ENCODE results near the gene UPK3B. TPM values are rescaled to one million over a fixed set of nuclear protein-coding genes. Genes with fewer than 3 reads are reported as not detected.
"Not testable (repeated sequence)": the region's sequence is repeated elsewhere in the genome, so short reads cannot be mapped to it uniquely, and the experiment has no call there.

The UPK3B gene
- total and polyA plus RNA-seq, 9 of the 15 experiments (the other 6 are each of a cell fraction or from before 2014, with no cell fraction given): not detected

DNA sequence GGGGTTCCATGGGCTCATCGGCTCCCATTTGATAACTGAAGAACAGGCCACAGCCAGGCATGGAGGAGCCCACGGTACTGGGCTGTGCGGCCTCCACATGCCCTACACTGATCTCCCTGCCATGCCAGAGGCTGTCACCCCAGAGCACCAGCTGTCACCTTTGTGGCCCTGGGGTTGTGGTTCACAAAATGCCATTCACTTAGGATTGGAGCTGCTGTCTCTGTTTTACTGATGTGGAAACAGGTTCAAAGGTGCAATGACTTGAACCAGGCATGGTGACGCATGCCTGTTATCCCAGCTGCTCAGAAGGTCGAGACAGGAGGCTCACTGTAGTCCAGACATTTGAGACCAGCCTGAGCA lies 4.3 kb upstream of the UPK3B start:
- Histone ChIP-seq H2AFZ (ENCODE audit: low read depth, low read length) (no peak overlapping the region), H3K36me3 (ENCODE audit: control insufficient read depth, insufficient read depth, low read length) (peaks cover 7% of the 10 kb centered on the region; the same call in 1 of the 3 replicates), H3K9me1 (ENCODE audit: control insufficient read depth, insufficient read depth, low read length) (no peaks in the 10 kb centered on the region), H3K4me2 (ENCODE audit: insufficient read depth, low read length) (no peak overlapping the region), H3K27ac (ENCODE audit: extremely low read depth, low read depth, low read length) (no peak overlapping the region), H3K79me2 (ENCODE audit: control insufficient read depth, insufficient read depth, low read length) (no peaks in the 10 kb centered on the region), H3K9me3 (replicated peaks; ENCODE audit: control insufficient read depth, insufficient read depth, low read depth, low read length) (no peaks in the 10 kb centered on the region), H3K4me3 (no peak overlapping the region), H3K9ac (ENCODE audit: insufficient read depth in 1 of 2, low read depth in 2 of 2, low read length in 2 of 2) (no peak overlapping the region; a peak in 1 of 4 replicates), H3K4me1 (replicated peaks in 1 of 2; ENCODE audit: control insufficient read depth in 2 of 2, insufficient read depth in 2 of 2, low read length in 2 of 2) (peaks cover 0 to 17% of the 10 kb centered on the region in 2 experiments; a peak in 2 of 5 replicates), H4K20me1 (replicated peaks; ENCODE audit: control insufficient read depth, insufficient read depth, low read length) (no peaks in the 10 kb centered on the region), H3K27me3 (ENCODE audit: control insufficient read depth in 2 of 2, insufficient read depth in 2 of 2, low read length in 2 of 2) (no peaks in the 10 kb centered on the region)
- intact Hi-C loops (cut with micrococcal nuclease): loop anchor here (10.0 kb wide), 1 partner anchor 489 kb away; no protein-coding TSS in a partner anchor
- peak in 1 of 4 experiments; percentile 4 for DNase-seq (ENCODE audit: extremely low read depth in 1 of 4, low spot score in 3 of 4)
- 0 out of 2 replicates have a peak, but pooled peaks have one; percentile 6 for TF ChIP-seq ZNF764 (CRISPR knock-in tag; IDR thresholded peaks at IDR 0.05; ENCODE audit: low read depth)
- no peak for TF ChIP-seq DACH1 (IDR thresholded peaks at IDR 0.05; ENCODE audit: partially characterized antibody)
- no peak for TF ChIP-seq CC2D1A (IDR thresholded peaks at IDR 0.05)
- no peak for TF ChIP-seq MTF1 (CRISPR knock-in tag; IDR thresholded peaks at IDR 0.05; ENCODE audit: borderline replicate concordance)
- no TSS peak for BruUV-seq (replicated peaks)
- ATAC-seq: no peak; the same call in 2 of the 3 replicates
- POLR2A ChIA-PET: no interaction called here
- CTCF ChIA-PET (ENCODE audit: low intra/inter-chr PET ratio): no interaction called here
- in situ Hi-C loops (cut with MboI): loop anchor here (10.0 kb wide), 2 partner anchors 71 to 99 kb away; no protein-coding TSS in a partner anchor
- 49% methylated on average over 5 of the region's 5 CpGs for WGBS (ENCODE audit: insufficient coverage, low coverage, missing lambda C conversion rate)
- no peak for FAIRE-seq

DNA sequence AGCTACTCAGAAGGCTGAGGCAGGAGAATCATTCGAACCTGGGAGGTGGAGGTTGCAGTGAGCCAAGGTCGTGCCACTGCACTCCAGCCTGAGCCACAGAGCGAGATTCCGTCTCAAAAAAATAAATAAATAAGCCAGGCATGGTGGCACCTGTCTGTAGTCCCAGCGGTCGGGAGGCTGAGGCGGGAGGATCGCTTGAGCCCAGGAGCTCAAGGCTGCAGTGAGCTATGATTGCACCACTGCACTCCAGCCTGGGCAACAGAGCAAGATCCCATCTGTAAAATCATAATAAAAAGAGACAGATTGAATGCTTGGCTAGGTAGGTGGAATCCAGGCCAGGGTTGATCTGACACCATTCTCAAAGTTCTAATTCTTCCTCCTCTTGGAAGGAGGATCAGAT lies 3.7 kb upstream of the UPK3B start:
- peaks cover 0 to 17% of the 10 kb centered on the region in 2 experiments; a peak in 2 of 5 replicates for H3K4me1 ChIP-seq (replicated peaks in 1 of 2; ENCODE audit: control insufficient read depth in 2 of 2, insufficient read depth in 2 of 2, low read length in 2 of 2)
- H3K9me3 ChIP-seq (replicated peaks; ENCODE audit: control insufficient read depth, insufficient read depth, low read depth, low read length); H3K36me3 ChIP-seq (ENCODE audit: control insufficient read depth, insufficient read depth, low read length); DNase-seq (ENCODE audit: extremely low read depth in 1 of 4, low spot score in 3 of 4); H3K79me2 ChIP-seq (ENCODE audit: control insufficient read depth, insufficient read depth, low read length); H3K27me3 ChIP-seq (ENCODE audit: control insufficient read depth in 2 of 2, insufficient read depth in 2 of 2, low read length in 2 of 2); CTCF ChIA-PET (ENCODE audit: low intra/inter-chr PET ratio); H4K20me1 ChIP-seq (replicated peaks; ENCODE audit: control insufficient read depth, insufficient read depth, low read length); H3K4me3 ChIP-seq; H3K4me2 ChIP-seq (ENCODE audit: insufficient read depth, low read length); FAIRE-seq; ATAC-seq; BruUV-seq (replicated peaks); H3K27ac ChIP-seq (ENCODE audit: extremely low read depth, low read depth, low read length); H3K9me1 ChIP-seq (ENCODE audit: control insufficient read depth, insufficient read depth, low read length); H2AFZ ChIP-seq (ENCODE audit: low read depth, low read length); POLR2A ChIA-PET; H3K9ac ChIP-seq (ENCODE audit: insufficient read depth in 1 of 2, low read depth in 2 of 2, low read length in 2 of 2): not testable (repeated sequence)
- in situ Hi-C loops (cut with MboI): loop anchor here (10.0 kb wide), 2 partner anchors 72 to 98 kb away; no protein-coding TSS in a partner anchor
- peak; percentile 89 for TF ChIP-seq ZNF121 (CRISPR knock-in tag; conservative IDR thresholded peaks at IDR 0.05)
- WGBS (ENCODE audit: insufficient coverage, low coverage, missing lambda C conversion rate): 88% methylated on average over 8 of the region's 8 CpGs
- intact Hi-C loops (cut with micrococcal nuclease): loop anchor here (10.0 kb wide), 1 partner anchor 488 kb away; no protein-coding TSS in a partner anchor

Data from K562 (cell line).